ENCODE results near the gene NUBP2.

NUBP2 gene, protein sequence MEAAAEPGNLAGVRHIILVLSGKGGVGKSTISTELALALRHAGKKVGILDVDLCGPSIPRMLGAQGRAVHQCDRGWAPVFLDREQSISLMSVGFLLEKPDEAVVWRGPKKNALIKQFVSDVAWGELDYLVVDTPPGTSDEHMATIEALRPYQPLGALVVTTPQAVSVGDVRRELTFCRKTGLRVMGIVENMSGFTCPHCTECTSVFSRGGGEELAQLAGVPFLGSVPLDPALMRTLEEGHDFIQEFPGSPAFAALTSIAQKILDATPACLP

DNA sequence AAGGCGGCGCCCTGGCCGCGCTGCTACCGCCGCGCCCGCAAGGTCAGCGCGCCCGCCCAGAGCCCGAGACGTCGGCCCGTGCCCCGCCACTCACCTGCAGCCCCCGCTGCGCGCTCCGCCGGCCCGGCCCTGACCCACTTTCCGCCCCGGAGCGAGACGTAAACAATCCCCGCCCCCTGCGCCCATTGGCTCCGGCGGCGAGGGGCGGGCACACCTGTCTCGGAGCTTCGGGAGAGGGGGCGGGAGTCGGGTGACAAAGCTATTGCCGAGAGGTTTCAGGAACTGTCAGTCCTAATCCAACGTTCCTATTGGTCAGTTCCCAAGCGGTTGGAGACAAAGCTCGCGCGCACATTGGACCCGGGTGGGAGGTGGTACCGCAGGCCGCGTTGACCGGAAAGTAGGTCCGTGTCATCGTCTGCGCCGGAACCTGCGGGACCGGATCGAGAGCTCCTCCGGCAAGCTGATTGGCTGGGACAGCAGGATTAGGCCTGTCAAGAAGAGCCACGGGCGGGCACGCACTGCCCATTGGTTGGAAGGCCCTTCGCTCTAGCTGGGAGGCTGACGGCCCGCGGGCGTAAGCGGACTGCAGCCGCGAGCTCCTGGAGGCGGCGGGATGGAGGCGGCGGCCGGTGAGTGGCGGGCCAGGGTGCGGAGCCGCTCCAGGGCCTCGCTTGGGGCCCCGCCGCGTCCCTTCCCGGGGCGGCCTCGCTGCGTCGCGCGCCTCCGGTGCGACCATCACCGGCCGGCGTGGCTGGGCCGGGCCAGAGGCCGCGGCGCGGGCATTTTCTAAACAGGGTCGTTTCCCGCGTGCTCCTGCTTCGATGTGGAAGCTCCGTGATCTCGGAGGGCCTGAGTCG lies at the start of gene NUBP2, which contains the start of gene SPSB3:
NUBP2 (plus strand) TSS at position 553 of the 857 bp plus-strand sequence; CDS start at position 614, 61 bp downstream.
SPSB3 (minus strand) TSS at position 164 of the 857 bp plus-strand sequence. CDS start 1,088 bp downstream, outside the sequence.
- peak; percentile 99 for DNase-seq (ENCODE audit: low spot score)

DNA sequence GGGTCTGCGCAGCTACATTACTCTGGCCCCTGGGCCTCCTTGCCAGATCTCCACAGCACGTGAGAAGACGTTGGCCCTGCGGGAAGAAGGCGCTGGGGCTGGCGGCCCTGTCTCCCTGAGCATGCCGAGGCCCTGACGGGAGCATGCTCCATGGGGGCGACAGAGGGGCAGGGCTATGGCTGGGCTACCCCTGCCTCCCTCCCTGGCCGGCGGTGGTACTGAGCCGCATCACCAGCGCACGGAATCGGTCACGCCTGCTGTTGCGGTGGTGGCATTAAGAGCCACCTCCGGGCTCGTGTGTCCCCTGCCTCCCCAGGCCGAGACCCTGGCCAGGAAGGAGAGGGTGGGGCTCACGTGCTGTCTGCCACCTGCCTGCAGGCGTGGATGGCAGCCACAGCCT lies 48.6 kb upstream of the NUBP2 start:
- no peak for DNase-seq (ENCODE audit: low spot score)

DNA sequence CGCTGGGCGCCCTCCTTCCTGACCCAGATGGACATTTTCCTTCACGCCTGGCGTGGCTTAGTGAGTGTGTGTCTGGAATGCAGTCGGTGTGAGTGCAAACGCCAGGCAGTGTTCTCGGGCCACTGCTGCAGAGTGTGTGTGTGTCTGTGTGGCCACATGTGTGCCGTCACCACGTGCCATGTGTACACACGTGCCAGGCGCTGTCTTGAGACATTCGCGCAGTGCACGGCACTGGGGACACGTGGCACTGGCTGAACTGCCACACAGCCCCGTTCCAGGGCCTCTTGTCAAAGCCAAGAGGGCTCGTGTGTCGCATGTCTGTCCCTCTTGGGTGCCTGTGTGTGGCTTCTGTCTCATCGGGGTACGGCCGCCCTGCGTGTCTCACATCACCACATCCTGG lies 47.9 kb upstream of the NUBP2 start:
- DNase-seq (ENCODE audit: low spot score) = no peak

DNA sequence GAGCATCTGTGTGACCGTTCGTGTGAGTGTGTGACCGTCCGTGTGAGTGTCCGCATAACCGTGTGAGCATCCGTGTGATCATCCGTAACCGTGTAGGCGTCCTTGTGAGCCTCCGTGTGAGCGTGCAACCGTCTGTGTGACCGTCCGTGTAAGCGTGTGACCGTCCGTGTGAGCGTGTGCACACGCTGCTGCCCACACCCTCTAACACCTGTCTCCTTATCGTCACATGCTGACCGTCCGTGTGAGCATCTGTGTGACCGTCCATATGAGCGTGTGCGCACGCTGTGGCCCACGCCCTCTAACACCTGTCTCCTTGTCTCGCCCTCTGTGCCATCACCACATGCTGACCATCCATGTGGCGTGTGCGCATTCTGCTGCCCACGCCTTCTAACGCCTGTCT lies 42.5 kb upstream of the NUBP2 start:
- DNase-seq (ENCODE audit: low spot score) = no peak

DNA sequence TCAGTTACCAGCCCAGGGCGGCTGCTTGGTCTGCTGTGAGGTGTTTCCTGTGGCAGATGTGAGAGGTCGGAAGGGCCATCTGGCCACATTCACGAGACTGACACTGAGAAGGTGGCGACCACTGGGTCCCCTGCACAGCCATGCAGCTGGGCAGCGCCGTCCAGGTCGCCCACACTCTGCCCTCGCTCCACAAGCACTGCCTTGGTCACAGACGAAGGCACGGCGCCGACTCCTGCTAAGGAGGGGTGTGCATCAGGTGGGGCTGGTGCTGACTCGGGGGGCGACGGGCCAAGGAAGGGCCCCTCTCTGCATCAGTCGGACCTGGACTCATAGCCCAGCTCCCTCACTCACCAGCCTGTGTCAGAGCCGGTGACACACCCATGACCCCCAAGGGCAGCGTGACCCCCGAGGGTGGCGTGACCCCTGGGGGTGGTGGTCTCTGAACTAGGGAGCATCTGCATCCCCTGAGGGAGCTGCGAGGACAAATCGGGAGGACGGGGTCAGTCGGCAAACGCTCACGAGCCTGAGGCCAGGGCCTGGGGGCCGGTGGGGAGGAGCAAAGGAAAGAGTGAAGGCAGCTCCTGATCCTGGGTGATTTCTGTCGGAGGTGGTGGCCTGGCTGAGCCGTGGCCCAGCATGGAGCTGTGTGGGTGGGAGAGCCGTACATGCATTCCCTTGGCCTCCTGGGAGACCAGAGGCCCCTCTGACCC lies 41.8 kb upstream of the NUBP2 start:
- DNase-seq (ENCODE audit: low spot score) = no peak

DNA sequence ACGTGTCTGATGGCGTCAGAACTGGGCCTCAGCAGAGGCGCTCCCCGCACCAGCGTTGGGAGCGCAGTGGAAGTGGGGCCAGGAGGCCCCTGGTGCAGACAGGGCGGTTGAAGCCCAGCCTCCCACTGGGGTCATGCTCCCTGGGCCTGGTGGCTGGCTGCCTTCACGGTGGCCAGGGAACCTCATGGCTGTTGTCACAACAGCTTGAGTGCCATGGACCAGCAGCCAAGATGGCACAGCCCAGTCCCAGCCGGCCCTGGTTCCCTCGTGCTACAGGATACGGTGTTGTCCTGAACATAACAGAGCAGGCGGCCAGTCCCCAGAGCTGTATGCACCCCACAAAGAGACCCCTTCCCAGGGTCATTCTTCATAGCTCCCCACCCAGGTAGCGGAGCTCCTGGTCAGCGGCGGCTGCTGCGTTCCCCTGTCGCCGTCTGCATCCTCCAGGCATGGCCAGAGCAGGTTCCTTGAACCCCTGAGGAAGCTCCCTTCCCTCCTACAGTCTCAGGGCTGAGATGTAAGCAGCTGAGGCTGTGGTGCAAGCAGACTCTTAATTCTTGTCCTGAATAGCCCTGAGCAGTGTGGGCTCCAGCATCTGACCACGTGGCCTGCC lies 41.1 kb upstream of the NUBP2 start:
- DNase-seq (ENCODE audit: low spot score) = no peak

DNA sequence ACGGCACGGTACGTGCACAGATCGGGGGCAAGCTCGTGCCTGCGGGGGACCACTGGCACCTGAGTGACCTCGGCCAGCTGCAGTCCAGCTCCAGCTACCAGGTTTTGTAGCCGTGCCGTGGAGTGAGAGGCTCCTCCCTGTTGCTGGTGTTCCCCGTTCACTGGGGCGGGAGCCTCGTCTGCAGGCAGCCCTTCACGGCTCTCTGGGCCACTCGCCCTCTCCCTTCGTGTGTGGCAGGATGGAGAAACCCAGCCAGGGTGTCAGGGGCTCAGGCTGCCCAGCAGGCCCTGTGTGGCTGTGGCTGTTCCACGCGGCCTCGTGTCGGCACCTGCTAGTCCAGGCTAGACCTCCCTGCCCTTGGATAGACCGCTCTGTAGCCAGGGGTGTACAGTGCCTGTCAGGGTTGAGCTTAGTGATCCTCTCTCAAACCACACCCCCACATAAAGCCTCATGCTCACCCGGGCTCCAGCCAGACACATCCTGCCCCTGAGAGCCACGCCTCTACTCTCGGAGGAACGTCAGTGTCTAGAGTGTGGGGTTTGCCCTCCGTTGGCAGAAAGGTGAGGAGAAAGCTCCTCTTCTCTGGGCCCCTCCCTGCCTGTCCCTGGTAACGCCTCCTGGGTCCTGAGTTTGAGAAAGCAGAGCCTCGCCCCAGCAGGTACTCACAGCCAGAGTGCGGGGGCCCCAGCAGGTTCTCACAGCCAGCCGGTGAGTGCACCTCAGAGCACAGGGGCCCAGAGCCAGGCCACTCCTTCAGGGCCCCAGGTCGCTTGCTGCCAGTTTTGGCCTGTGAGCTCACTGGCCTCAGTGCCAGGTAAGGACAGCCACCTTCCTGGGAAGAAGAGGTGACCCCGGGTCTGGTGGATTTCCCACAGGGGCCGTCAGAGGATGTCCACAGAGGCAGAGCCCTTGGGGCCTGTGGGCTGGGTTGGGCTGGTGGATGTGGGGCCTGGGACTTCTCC lies 39.1 kb upstream of the NUBP2 start:
- no peak for DNase-seq (ENCODE audit: low spot score)

DNA sequence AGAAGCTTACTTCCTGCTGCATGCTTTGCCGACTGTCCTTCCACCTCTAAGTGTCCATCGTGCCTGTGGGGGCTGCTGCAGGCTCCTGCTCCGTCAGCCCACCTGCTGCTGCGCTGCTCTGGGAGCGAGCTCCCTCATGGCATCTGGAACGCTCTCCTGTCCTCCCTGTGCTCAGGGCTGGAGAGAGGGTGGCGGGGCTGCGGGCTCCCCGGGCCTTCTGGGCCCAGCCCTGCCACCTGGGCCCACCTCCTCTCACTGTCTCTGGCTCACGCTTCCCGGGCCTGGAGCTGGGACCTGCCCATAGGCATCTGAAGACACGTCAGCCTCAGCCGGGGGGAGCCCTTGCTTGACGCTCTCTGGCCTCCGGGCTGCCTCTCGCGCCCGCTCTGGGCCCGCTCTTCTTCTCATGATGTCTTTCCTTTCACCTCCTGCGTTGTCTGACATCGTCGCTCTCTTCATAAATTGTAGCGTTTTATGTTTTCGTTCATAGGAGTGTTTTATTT lies 38.4 kb upstream of the NUBP2 start:
- no peak for DNase-seq (ENCODE audit: low spot score)

DNA sequence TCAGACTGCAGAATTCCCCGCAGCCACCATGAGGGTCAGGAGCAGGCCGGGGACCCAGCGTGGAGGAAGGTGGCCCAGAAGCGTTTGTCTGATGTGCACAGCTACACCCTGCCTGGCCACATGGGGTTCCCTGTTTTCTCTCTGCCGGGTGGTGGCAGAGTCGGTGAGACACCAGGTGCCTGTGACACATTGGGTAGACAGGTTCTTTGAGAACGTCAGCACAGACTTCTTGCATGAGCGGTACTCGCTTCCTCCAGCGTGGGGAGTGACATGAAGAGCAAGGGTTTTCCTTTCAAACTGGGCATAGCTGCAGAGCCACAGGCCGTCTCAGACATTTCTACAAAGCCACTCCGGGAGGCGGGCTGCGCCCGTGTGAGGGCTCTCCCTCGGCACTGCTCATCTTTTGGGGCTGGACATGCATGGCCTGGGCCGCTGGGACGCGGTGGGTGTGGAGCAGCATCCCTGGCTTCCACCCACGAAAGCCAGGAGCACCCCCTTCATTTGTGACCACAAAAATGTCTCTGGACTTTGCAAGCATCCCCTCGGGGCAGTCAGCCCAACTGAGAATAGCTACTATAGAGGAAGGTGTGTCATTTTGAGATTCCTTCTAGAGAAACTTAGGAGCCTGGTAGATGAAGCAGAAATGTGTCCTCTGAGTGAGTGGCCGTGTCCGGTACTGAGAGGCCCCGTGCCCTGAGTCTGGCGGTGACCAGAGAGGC lies 37.4 kb upstream of the NUBP2 start:
- DNase-seq (ENCODE audit: low spot score) = no peak

DNA sequence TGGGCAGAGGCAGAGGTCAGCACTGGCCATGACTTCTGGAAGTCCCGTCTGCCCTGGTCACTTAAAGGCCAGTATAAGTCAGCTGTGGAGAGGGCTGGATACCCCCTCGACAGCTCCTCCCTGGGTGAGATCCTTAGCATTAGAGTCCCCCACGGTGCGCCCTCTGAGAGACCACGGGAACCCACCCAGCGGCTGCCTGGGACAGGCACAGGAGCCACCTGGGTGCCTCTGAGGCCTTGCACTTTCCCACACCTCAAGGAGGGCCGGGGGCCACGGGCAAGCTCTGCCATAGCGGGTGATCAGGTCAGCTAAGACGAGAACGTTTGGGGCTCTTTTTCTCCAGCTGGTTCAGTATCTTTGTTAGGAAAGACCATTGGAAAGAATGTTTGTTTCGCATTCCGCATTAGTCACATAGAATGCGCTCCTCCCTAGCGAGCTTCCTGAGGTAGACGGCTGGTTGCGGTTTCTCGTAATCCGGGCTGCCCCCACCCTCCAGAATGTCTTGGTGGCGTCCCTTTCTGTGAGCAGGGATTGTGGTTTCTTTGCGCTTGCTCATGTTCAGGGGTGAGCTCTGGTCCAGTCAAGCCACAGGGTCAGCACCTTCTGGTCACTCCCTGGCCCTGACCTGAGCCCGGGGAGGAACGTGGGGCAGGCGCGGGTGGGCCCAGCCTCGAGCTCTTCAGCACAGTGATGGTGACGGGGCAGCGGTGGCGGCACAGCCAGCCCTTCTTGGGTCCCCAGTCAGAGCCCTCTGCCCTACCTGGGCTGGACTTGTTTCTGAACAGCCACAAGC lies 36.7 kb upstream of the NUBP2 start:
- no peak for DNase-seq (ENCODE audit: low spot score)

DNA sequence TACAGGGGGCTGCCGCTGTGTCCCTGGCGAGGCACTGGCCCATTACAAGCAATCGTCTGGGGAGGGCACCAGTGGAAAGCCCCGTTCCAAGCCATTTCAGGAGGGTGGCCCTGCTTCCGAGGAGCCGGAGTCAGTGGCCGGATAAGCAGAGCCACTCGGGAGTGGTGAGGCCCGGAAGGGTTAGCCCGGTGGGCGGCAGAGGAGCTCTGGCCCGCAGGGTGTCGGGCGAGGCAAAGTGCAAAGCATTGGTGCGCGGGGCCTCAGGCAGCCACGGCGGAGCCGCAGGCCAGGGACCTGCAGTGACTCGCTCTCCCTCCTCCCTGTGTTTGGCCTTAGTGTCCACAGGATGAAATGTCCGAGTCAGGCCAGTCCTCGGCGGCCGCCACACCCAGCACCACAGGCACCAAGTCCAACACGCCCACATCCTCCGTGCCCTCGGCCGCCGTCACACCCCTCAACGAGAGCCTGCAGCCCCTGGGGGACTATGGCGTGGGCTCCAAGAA lies 36.0 kb upstream of the NUBP2 start:
- no peak for DNase-seq (ENCODE audit: low spot score)

DNA sequence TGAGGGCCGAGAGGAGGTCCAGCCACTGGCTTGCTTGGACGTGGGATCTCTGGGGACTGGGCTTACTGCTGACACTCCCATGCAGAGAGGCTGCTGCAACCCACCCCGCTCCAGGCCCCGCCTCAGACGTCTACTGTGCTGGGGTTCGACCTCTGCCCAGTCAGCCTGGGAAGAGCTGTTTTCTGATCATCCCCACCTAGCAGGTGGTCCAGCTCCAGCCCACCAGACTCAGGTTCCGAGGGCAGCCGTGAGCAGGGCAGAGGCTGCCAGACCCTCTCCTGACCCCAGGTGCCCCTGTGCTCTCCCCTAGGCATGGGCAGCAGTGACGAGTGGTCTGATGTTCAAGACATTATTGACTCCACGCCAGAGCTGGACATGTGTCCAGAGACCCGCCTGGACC lies 34.8 kb upstream of the NUBP2 start:
- no peak for DNase-seq (ENCODE audit: low spot score)

DNA sequence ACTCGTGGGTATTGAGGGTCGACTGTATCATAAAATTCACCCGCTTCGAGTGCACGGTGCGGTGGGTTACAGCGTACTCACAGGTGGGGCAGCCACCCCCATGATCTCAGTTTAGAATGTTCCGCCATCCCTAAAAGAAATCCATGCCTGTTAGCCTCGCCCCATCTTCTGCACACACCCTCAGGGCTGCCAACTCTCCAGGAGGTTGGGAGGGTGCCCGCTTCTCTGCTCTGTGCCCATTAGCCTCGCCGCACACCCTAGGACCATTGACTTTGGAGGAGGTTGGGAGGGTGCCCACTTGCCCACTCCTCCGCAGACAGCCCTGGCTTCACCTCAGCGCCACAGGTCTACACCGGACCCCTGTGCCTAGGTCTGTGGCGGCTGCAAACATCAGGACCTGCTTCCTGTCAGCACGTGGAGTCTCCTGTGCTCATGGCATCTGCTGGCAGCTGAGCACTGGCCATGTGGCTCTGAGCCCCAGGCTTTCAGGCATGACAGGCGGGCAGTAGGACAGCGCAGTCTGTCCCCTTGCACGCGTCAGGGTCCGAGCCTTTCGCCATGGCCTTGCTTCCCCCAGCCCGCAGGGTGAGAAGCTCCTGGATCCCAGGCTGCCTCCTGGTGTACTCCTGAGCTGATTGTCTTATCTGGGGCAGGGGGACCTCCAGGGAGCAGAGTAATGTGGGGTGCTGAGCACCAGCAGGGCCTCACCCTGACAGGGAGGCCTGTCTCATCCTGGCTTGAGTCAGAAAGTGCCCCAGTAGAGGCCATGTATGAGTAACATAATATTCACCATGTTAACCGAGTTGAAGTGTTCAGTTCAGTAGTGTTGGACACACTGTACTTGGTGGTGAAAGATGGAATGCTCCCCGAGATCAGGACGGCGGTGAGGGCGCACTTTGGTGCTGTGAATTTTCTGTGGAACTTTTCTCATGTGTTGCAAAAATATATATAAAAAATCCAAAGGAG lies 33.3 kb upstream of the NUBP2 start:
- no peak for DNase-seq (ENCODE audit: low spot score)

DNA sequence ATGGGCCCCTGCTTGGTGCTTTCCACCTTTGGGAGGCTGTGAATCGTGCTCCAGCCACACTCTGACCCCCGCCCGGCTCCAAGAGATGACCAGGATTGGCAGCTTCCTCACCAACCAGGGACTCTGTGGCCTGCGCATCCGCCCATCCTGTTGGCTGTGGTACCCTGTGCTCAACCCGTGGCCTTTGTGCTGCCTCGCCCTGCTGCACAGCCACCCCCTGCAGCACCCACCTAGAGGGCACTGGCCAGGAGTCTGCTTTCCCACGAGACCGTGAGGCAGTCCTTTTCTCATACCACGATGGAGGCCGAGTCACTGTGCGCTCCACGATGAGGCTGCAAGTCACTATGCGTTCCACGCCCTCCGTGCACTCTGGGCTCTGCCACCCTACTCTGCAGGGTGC lies 30.8 kb upstream of the NUBP2 start:
- no peak for DNase-seq (ENCODE audit: low spot score)

DNA sequence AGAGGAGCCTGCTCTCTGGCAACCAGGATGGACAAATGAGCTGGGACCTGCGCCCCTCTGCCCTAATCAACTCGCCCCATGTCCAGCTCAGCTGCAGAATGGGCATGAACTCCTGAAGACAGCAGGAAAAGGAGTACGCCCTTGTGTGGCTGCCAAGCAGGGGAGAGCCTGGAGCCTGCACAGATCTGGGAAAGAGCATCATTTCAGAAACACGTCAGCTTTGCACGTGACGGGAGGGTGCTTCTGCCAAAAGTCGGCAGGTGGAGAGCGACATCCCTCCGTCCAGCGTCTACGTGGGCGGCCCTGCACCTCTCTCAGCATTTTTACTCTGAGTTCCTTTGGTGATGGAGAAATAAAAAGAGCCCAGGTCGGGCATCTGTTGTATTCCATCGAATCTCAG lies 29.9 kb upstream of the NUBP2 start:
- DNase-seq (ENCODE audit: low spot score) = no peak

DNA sequence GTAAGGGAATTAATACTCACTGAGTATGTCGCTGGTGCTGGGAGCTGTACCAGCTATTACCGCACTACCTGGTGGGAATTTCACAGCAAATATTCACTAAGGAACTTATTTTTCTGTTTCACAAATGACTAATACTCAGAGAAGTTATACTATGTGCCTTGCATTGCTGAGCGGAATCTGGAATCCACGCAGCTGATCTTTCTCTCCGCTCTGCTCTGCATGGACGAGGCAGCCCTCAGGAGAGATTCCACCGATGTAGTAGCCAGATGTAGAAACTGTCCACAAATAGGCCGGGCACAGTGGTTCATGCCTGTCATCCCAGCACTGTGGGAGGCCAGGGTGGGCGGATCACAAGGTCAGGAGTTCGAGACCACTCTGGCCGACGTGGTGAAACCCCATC lies 28.6 kb upstream of the NUBP2 start:
- DNase-seq (ENCODE audit: low spot score) = no peak

DNA sequence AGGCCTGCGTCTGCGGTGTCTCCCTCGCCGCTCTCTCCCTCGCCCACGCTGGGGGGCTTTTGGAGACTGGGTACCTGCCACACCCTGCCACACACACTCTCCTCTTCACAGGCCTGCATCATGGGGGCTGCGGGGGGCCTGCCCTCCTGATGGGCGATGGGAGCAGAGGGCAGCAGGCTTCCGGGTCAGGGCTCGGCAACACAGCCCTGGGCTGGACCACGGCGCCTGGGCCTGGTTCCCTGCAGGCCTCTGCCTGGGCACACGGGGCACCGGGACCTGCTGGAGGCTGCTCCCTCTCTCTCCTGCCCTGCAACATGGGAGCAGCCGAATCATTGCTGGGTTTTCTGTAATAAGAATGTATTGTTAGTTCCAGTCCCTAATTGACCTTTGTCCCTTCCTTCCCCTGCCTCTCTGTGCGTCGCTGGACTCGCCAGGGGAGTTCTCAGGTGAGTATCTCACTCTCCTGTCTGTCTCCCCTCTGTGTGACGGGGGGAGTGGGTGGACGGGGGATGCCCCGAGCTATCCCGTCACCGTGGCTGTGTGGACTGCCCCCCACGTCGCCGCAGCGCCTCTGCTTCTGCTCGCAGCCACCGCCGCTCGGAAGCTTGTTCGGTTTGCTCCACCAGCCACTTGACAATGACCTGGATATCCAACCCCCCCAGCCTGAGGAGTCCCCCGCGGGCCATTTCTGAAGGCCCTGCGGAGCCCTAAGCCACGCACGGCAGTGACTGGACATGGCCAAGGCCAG lies 24.9 kb upstream of the NUBP2 start:
- no peak for DNase-seq (ENCODE audit: low spot score)
